Mesenchymal stem cell (in vitro differentiated cells and primary cell): ENCODE data around the gene TBX1.

ENCODE experiments used
- DNase-seq: peaks from one replicate; pipeline ENCODE4 v3.0.0-alpha.2; 2013
- H2AFZ ChIP-seq: one replicate; pipeline ENCODE4 v1.6.1; 2013; ENCODE audit warnings: low read depth, mild to moderate bottlenecking, control low read depth, inconsistent platforms, low read length, moderate library complexity
- H2AK5ac ChIP-seq: 2 replicates; pipeline ENCODE4 v1.6.1; 2013; ENCODE audit warnings: low read length, moderate library complexity, mild to moderate bottlenecking, inconsistent platforms; ENCODE audit not compliant: severe bottlenecking
- H2BK120ac ChIP-seq: one replicate; pipeline ENCODE4 v1.6.1; 2013; ENCODE audit warnings: low read depth, mild to moderate bottlenecking, inconsistent platforms, low read length, moderate library complexity
- H2BK12ac ChIP-seq, 2 experiments: one replicate each; pipeline ENCODE4 v1.6.1; 2013; ENCODE audit warnings: inconsistent platforms in 2 of 2, low read length in 2 of 2, mild to moderate bottlenecking in 2 of 2, moderate library complexity in 2 of 2, control low read depth in 1 of 2
- H2BK15ac ChIP-seq: one replicate; pipeline ENCODE4 v1.6.1; 2013; ENCODE audit warnings: mild to moderate bottlenecking, low read depth, inconsistent platforms; ENCODE audit not compliant: poor library complexity, severe bottlenecking
- H2BK5ac ChIP-seq: 2 replicates; pipeline ENCODE4 v1.6.1; 2013; ENCODE audit warnings: low read depth, mild to moderate bottlenecking, low read length, control low read depth, inconsistent platforms; ENCODE audit not compliant: poor library complexity, severe bottlenecking
- H3K14ac ChIP-seq, 2 experiments: one replicate each; pipeline ENCODE4 v1.6.1; 2013; ENCODE audit warnings: inconsistent platforms in 2 of 2, low read length in 2 of 2, control low read depth in 1 of 2, mild to moderate bottlenecking in 1 of 2, moderate library complexity in 1 of 2
- H3K18ac ChIP-seq, 2 experiments: one replicate each; pipeline ENCODE4 v1.6.1; 2013; ENCODE audit warnings: inconsistent platforms in 2 of 2, low read length in 2 of 2, control low read depth in 1 of 2, low read depth in 1 of 2, mild to moderate bottlenecking in 1 of 2
- H3K23ac ChIP-seq, 2 experiments: one replicate each; pipeline ENCODE4 v1.6.1; 2013; ENCODE audit warnings: inconsistent platforms in 2 of 2, low read length in 2 of 2, mild to moderate bottlenecking in 2 of 2, moderate library complexity in 2 of 2, control low read depth in 1 of 2
- H3K27ac ChIP-seq: 2 replicates; pipeline ENCODE4 v1.5.1; 2013; ENCODE audit warnings: mild to moderate bottlenecking, moderate library complexity, low read length, control low read depth, inconsistent platforms; ENCODE audit not compliant: poor library complexity, severe bottlenecking
- H3K27me3 ChIP-seq, 2 experiments: 2 replicates each; pipeline versions ENCODE4 v1.6.1 to v1.7.0; 2013; ENCODE audit warnings: low read length in 2 of 2, mild to moderate bottlenecking in 2 of 2, moderate library complexity in 2 of 2, control low read depth in 1 of 2, inconsistent platforms in 1 of 2; ENCODE audit not compliant: control insufficient read depth in 1 of 2, insufficient read depth in 1 of 2
- H3K36me3 ChIP-seq, 2 experiments: 2 replicates each; pipeline versions ENCODE4 v1.6.1 to v1.7.0; 2013; ENCODE audit warnings: low read length in 2 of 2, control low read depth in 1 of 2, inconsistent platforms in 1 of 2, low read depth in 1 of 2, mild to moderate bottlenecking in 1 of 2; ENCODE audit not compliant: insufficient read depth in 2 of 2, control insufficient read depth in 1 of 2
- H3K4ac ChIP-seq, 2 experiments: one replicate each; pipeline ENCODE4 v1.6.1; 2013; ENCODE audit warnings: inconsistent platforms in 2 of 2, low read length in 2 of 2, mild to moderate bottlenecking in 2 of 2, moderate library complexity in 2 of 2, control low read depth in 1 of 2, low read depth in 1 of 2
- H3K4me1 ChIP-seq: 2 replicates; pipeline ENCODE4 v1.6.1; 2013; ENCODE audit warnings: low read depth, low read length, control low read depth; ENCODE audit not compliant: control insufficient read depth, insufficient read depth
- H3K4me2 ChIP-seq: 2 replicates; pipeline ENCODE4 v1.6.1; 2013; ENCODE audit warnings: low read length, mild to moderate bottlenecking, inconsistent platforms; ENCODE audit not compliant: poor library complexity, severe bottlenecking
- H3K4me3 ChIP-seq, 2 experiments: 2 replicates each; pipeline versions ENCODE4 v1.5.1 to v1.7.0; 2013; ENCODE audit warnings: low read length in 2 of 2, mild to moderate bottlenecking in 2 of 2, control low read depth in 1 of 2, low read depth in 1 of 2; ENCODE audit not compliant: insufficient read depth in 1 of 2
- H3K79me1 ChIP-seq: replicated peaks from 2 replicates; pipeline ENCODE4 v1.6.1; 2013; ENCODE audit warnings: mild to moderate bottlenecking, control low read depth, low read length, inconsistent platforms; ENCODE audit not compliant: poor library complexity, severe bottlenecking
- H3K9ac ChIP-seq: 2 replicates; pipeline ENCODE4 v1.7.0; 2013; ENCODE audit warnings: mild to moderate bottlenecking, low read length, moderate library complexity
- H3K9me3 ChIP-seq: 2 replicates; pipeline ENCODE4 v1.7.0; 2013; ENCODE audit warnings: mild to moderate bottlenecking, low read length; ENCODE audit not compliant: control insufficient read depth
- H4K8ac ChIP-seq: one replicate; pipeline ENCODE4 v1.6.1; 2013; ENCODE audit warnings: inconsistent platforms, mild to moderate bottlenecking, low read length, moderate library complexity
- H4K91ac ChIP-seq: one replicate; pipeline ENCODE4 v1.6.1; 2013; ENCODE audit warnings: mild to moderate bottlenecking, low read length, inconsistent platforms
- WGBS: methylation state at CpG from one replicate; pipeline ENCODE4 v1.1.7; 2013; ENCODE audit warnings: mixed read lengths; 5-methylcytosine and 5-hydroxymethylcytosine counted together

TBX1 gene

DNA sequence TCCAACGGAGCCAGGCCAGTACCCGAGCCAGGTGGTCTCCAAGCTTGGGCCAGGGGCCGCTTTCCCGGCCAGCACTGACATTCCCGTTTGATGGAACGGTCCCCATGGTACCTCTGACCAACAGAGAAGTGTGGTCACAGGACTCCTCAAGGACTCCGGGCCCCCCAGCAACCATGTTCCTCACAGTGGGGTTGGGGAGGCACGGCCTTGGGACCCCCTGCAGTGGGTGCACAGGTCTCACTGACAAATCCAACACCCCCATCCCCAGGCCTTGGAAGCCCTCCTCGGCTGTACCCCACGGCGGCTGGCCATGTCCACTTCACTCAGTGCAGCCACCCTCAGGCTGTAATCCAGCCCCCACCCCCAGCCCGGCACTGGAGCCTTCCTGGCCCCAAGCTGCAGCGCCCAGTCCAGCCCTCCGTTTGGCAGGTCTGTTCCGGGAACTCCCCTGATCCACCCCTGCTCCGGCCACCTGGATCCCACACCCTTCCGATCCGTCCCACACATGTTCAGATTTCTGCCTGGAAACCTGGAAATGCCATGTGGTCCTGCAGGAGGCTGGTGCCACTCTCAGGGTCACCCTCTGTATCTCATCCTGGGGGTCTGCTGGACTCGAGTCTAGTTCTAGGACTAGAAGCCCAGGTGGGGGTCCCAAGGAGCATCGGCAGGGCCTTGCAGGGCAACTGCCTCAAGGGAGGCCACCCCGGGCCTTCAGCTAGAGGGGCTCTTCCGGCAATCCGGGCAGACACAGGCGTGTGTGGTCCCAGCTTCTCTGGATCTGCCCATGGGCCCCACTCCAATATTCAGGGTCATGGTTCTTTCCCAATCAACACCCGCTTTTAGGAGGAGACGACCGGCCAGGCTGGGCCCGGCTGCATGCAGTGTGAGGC lies 26.6 kb downstream of the TBX1 start:
- no peak overlapping the region for H2AK5ac ChIP-seq
- no peak overlapping the region for H2AFZ ChIP-seq
- no peak overlapping the region for H3K4me3 ChIP-seq
- H3K23ac ChIP-seq = no peak overlapping the region
- H3K36me3 ChIP-seq = peaks cover 0 to 25% of the 10 kb centered on the region in 2 experiments
- H3K9ac ChIP-seq = no peak overlapping the region
- H3K4me2 ChIP-seq = no peak overlapping the region
- H3K27ac ChIP-seq = no peak overlapping the region
- no peak overlapping the region for H3K18ac ChIP-seq
- H3K4ac ChIP-seq = no peak overlapping the region
- no peak overlapping the region for H2BK120ac ChIP-seq
- DNase-seq = no peak
- H3K9me3 ChIP-seq = peaks cover 14% of the 10 kb centered on the region
- peaks cover 2% of the 10 kb centered on the region for H3K79me1 ChIP-seq
- H3K27me3 ChIP-seq = peaks cover 6 to 10% of the 10 kb centered on the region in 2 experiments
- peak overlapping the region; percentile 64 for H4K91ac ChIP-seq
- WGBS = 93% methylated on average over 28 of the region's 28 CpGs
- H4K8ac ChIP-seq = no peak overlapping the region
- no peak overlapping the region for H2BK12ac ChIP-seq
- H2BK15ac ChIP-seq = no peak overlapping the region
- no peak overlapping the region for H2BK5ac ChIP-seq
- H3K14ac ChIP-seq = no peak overlapping the region
- no peaks in the 10 kb centered on the region for H3K4me1 ChIP-seq

DNA sequence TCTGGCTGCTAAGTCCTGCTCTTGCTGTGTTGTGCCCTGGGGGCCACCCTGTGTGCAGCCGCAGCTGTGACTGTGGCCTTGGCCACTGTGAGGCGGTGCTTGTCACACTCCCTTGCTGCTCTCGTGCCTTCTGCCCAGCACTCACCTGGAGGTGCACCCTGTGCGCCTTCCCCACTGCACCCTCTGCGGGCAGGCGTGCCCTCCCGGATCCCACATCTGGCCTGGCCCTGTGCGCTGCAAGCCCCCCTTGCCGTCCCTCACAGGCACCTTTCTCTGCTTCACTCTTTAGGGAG lies 27.2 kb downstream of the TBX1 start:
- no peak overlapping the region for H2BK5ac ChIP-seq
- peaks cover 2% of the 10 kb centered on the region for H3K79me1 ChIP-seq

DNA sequence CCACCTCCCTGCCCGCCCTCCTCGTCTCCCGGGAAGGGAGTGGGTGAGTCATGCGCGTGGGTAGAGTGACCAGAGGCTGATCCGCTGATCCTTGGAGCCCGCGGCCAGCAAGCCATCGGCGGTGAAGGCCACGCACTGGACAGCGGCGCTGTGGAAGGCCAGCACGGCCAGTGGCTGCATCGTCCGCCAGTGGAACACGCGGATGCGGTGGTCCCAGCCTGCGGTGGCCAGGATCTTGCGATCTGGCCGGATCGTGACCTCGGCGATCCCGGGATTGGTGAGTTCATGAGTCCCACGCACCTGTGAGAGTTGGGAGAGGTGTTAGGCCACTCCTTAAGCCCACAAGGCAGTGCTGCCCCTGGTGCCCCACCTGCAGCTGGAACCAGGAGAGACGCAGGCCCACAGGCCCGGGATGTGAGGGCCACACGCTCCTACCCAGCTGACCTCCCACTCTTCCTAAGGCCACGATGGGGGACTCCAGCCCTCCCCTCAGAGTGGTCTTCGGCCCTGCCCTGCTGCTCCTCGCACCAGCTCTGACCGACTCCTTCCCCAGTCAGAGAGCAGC lies 28.2 kb downstream of the TBX1 start:
- Histone ChIP-seq H2BK12ac (no peak overlapping the region), H3K14ac (no peak overlapping the region), H3K79me1 (peaks cover 2% of the 10 kb centered on the region), H2AFZ (no peak overlapping the region), H3K23ac (no peak overlapping the region), H4K91ac (no peak overlapping the region), H2BK5ac (no peak overlapping the region), H3K4me1 (no peaks in the 10 kb centered on the region), H3K4me2 (no peak overlapping the region), H3K4ac (no peak overlapping the region), H3K18ac (no peak overlapping the region), H3K9me3 (peaks cover 8% of the 10 kb centered on the region), H3K36me3 (peaks cover 0 to 25% of the 10 kb centered on the region in 2 experiments), H2BK15ac (no peak overlapping the region), H2AK5ac (no peak overlapping the region), H2BK120ac (no peak overlapping the region), H4K8ac (no peak overlapping the region), H3K27ac (no peak overlapping the region), H3K4me3 (no peak overlapping the region), H3K9ac (no peak overlapping the region), H3K27me3 (no peaks in the 10 kb centered on the region)
- no peak for DNase-seq
- WGBS = 97% methylated on average over 34 of the region's 34 CpGs

More for the DNA sequence above, 27.2 kb downstream of the TBX1 start:
- H3K27me3 ChIP-seq = peaks cover under 1 to 5% of the 10 kb centered on the region in 2 experiments
- H3K23ac ChIP-seq = no peak overlapping the region
- H4K91ac ChIP-seq = peak overlapping the region; percentile 64
- H4K8ac ChIP-seq = no peak overlapping the region
- H2AFZ ChIP-seq = no peak overlapping the region
- peaks cover 9% of the 10 kb centered on the region for H3K9me3 ChIP-seq
- no peak overlapping the region for H3K4me2 ChIP-seq
- 96% methylated on average over 9 of the region's 9 CpGs for WGBS
- H2BK15ac ChIP-seq = no peak overlapping the region
- no peak overlapping the region for H2BK120ac ChIP-seq
- no peak overlapping the region for H3K4ac ChIP-seq
- no peak overlapping the region for H2AK5ac ChIP-seq
- no peak overlapping the region for H3K4me3 ChIP-seq
- H3K4me1 ChIP-seq = no peaks in the 10 kb centered on the region
- DNase-seq = no peak
- peaks cover 0 to 25% of the 10 kb centered on the region in 2 experiments for H3K36me3 ChIP-seq
- H2BK12ac ChIP-seq = no peak overlapping the region
- H3K27ac ChIP-seq = no peak overlapping the region
- peak overlapping the region in 1 of 2 experiments; percentile 21 for H3K14ac ChIP-seq
- H3K9ac ChIP-seq = no peak overlapping the region
- no peak overlapping the region for H3K18ac ChIP-seq

DNA sequence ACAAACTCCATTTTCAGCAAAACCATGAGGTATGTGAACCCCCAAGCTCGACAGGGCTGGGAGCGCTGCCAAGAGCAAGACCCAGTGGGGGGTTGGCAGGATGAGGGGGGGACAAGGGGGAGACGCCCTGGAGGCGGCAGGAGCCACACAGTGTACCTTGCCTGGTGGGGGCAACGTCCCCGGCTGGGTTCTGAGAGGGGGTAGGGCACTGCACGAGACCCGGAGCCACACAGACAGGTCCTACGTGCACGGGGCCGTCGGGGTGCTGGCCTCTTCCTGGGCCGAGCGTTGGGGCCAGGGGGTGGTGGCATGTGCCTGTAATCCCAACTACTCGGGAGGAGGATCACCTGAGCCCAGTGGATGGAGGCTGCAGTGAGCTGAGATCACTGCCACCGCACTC lies 28.8 kb downstream of the TBX1 start:
- Histone ChIP-seq H3K36me3 (peaks cover 0 to 25% of the 10 kb centered on the region in 2 experiments), H2AK5ac (no peak overlapping the region), H3K9me3 (peaks cover 8% of the 10 kb centered on the region), H3K14ac (no peak overlapping the region), H3K4me3 (no peak overlapping the region), H2AFZ (no peak overlapping the region), H4K8ac (no peak overlapping the region), H2BK120ac (no peak overlapping the region), H3K27ac (no peak overlapping the region), H4K91ac (no peak overlapping the region), H3K9ac (no peak overlapping the region), H3K4me2 (no peak overlapping the region), H3K4ac (no peak overlapping the region), H2BK5ac (no peak overlapping the region), H2BK12ac (no peak overlapping the region), H3K23ac (no peak overlapping the region), H2BK15ac (no peak overlapping the region), H3K4me1 (no peaks in the 10 kb centered on the region), H3K27me3 (no peaks in the 10 kb centered on the region), H3K18ac (no peak overlapping the region), H3K79me1 (peaks cover 2% of the 10 kb centered on the region)
- DNase-seq = no peak
- 95% methylated on average over 15 of the region's 16 CpGs for WGBS
